SU-DHL-6 (cell line): ENCODE data around the gene MUSTN1.

ENCODE experiments used
- H2AFZ ChIP-seq: fragments of 200-600 bp; sonication (generic); 2 replicates; pipeline ENCODE4 v1.6.1; 2014; ENCODE audit warnings: low read depth, mild to moderate bottlenecking, moderate library complexity, mixed read lengths, antibody characterized with exemption, low read length; ENCODE audit not compliant: severe bottlenecking
- H3F3A ChIP-seq: fragments of 200-600 bp; shearing (Covaris generic); 2 replicates; pipeline ENCODE4 v1.6.0; 2016; ENCODE audit warnings: antibody characterized with exemption, mild to moderate bottlenecking; ENCODE audit not compliant: insufficient read depth
- H3K27ac ChIP-seq: fragments of 200-600 bp; sonication (generic); 2 replicates; pipeline ENCODE4 v1.5.1; 2016; ENCODE audit warnings: low read depth, mild to moderate bottlenecking, low read length, moderate library complexity, mixed read lengths
- H3K27me3 ChIP-seq: fragments of 200-600 bp; sonication (generic), shearing (Covaris generic); 2 replicates; pipeline ENCODE4 v1.6.0; 2014; ENCODE audit warnings: mild to moderate bottlenecking, low read length
- H3K36me3 ChIP-seq: fragments of 200-600 bp; sonication (generic); 2 replicates; pipeline ENCODE4 v1.6.1; 2014; ENCODE audit warnings: mild to moderate bottlenecking, low read length, mixed read lengths
- H3K4me2 ChIP-seq: fragments of 300-600, 200-600 bp; shearing (Covaris generic), sonication (generic); 2 replicates; pipeline ENCODE4 v1.6.0; 2014; ENCODE audit warnings: low read length, low read depth, mild to moderate bottlenecking; ENCODE audit not compliant: poor library complexity, severe bottlenecking
- H3K4me3 ChIP-seq: fragments of 200-600 bp; sonication (generic); 2 replicates; pipeline ENCODE4 v1.5.1; 2014; ENCODE audit warnings: antibody characterized with exemption, low read length, mild to moderate bottlenecking, mixed read lengths; ENCODE audit not compliant: insufficient read depth, poor library complexity, severe bottlenecking
- H3K79me2 ChIP-seq: fragments of 200-600 bp; sonication (generic); 2 replicates; pipeline ENCODE4 v1.6.1; 2014; ENCODE audit warnings: mild to moderate bottlenecking, low read length, moderate library complexity; ENCODE audit not compliant: insufficient read depth
- H3K9ac ChIP-seq: fragments of 200-600 bp; sonication (generic); 2 replicates; pipeline ENCODE4 v1.7.0; 2014; ENCODE audit warnings: mild to moderate bottlenecking, low read length
- H3K9me2 ChIP-seq: fragments of 200-600 bp; sonication (generic); replicated peaks from 2 replicates; pipeline ENCODE4 v1.6.1; 2014; ENCODE audit warnings: low read length; ENCODE audit not compliant: insufficient read depth
- H3K9me3 ChIP-seq: fragments of 200-600 bp; sonication (generic); 2 replicates; pipeline ENCODE4 v1.6.1; 2014; ENCODE audit warnings: low read length, mixed read lengths; ENCODE audit not compliant: insufficient read depth
- H4K20me1 ChIP-seq: fragments of 200-600 bp; sonication (generic); 2 replicates; pipeline ENCODE4 v1.6.1; 2014; ENCODE audit warnings: low read depth, mild to moderate bottlenecking, antibody characterized with exemption, low read length, moderate library complexity, mixed read lengths
- EZH2phosphoT487 ChIP-seq: fragments of 200-600 bp; sonication (generic), shearing (Covaris generic); conservative IDR thresholded peaks from 2 replicates; pipeline ENCODE4 v1.6.1; 2018; ENCODE audit warnings: mild to moderate bottlenecking, antibody characterized with exemption, low read length, moderate library complexity, mixed read lengths
- TF ChIP-seq, protein P1 (sequence below): fragments of 200-600 bp; sonication (generic); IDR thresholded peaks from one replicate; pipeline ENCODE4 v1.5.1; 2017; ENCODE audit warnings: antibody characterized with exemption, mild to moderate bottlenecking, low read length, moderate library complexity; ENCODE audit not compliant: insufficient read depth, poor library complexity, severe bottlenecking

Gene MUSTN1

DNA sequence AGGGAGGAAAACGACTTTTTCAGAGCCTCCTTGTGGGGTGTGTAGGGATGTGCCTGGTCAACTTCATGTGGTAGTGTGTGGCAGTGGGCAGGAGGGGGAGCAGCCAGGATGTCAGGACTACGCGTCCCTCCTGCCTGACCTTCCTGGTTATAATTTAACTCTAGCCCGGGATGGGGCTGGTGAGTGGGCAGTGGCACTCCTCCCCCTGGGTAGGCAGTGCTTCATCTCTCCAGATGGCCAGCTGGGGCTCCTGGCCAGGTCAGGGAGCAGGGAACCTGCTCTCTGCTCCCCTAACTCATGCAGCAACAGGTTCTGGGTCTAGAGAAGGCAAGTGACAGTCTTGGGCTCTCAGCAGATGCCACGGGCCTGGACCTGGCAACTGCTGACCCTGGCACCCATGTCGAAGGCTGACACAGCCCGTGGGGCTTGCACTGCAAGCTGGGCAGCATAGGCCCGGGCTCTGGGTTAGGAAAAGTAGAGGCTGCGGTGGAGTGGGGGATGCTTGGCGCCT lies 6.9 kb downstream of the MUSTN1 start:
- Histone ChIP-seq H2AFZ (no peak overlapping the region), H3K4me3 (no peak overlapping the region), H3K36me3 (no peaks in the 10 kb centered on the region), H3K27ac (no peak overlapping the region), H3K9ac (no peak overlapping the region), H3K4me2 (no peak overlapping the region), H3K9me3 (no peaks in the 10 kb centered on the region), H3K27me3 (no peaks in the 10 kb centered on the region), H4K20me1 (no peaks in the 10 kb centered on the region), H3K9me2 (no peaks in the 10 kb centered on the region), H3K79me2 (no peaks in the 10 kb centered on the region), H3F3A (no peaks in the 10 kb centered on the region)
- TF ChIP-seq EZH2phosphoT487, result no peak

DNA sequence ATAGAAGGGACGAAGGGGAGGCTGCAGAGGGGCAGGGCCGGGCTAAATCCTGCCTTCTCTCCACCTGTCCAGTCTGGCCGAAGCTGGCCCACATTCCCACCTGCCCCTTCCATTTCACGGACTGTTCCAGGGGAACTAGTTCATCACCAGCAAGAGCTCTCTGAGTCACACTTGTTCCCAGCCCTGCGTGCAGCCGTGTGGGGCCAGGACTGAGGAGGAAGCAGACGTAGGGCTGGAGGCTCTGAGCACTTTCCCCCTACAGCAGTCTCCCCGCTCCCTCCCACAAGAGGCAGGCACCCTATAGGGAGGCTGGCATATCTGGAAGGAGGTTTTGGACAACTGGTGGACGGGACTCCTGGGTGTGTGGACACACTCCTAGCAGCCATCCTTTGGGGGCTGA lies 7.4 kb downstream of the MUSTN1 start:
- no peak for TF ChIP-seq EZH2phosphoT487
- TF ChIP-seq, protein P1, sequence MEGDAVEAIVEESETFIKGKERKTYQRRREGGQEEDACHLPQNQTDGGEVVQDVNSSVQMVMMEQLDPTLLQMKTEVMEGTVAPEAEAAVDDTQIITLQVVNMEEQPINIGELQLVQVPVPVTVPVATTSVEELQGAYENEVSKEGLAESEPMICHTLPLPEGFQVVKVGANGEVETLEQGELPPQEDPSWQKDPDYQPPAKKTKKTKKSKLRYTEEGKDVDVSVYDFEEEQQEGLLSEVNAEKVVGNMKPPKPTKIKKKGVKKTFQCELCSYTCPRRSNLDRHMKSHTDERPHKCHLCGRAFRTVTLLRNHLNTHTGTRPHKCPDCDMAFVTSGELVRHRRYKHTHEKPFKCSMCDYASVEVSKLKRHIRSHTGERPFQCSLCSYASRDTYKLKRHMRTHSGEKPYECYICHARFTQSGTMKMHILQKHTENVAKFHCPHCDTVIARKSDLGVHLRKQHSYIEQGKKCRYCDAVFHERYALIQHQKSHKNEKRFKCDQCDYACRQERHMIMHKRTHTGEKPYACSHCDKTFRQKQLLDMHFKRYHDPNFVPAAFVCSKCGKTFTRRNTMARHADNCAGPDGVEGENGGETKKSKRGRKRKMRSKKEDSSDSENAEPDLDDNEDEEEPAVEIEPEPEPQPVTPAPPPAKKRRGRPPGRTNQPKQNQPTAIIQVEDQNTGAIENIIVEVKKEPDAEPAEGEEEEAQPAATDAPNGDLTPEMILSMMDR, result no peak
- no peaks in the 10 kb centered on the region for H4K20me1 ChIP-seq
- H3K36me3 ChIP-seq, result no peaks in the 10 kb centered on the region
- H2AFZ ChIP-seq, result no peak overlapping the region
- no peak overlapping the region for H3K9ac ChIP-seq
- no peak overlapping the region for H3K4me2 ChIP-seq
- no peaks in the 10 kb centered on the region for H3K9me3 ChIP-seq
- H3K9me2 ChIP-seq, result no peaks in the 10 kb centered on the region
- H3K79me2 ChIP-seq, result no peaks in the 10 kb centered on the region
- no peak overlapping the region for H3K27ac ChIP-seq
- no peaks in the 10 kb centered on the region for H3K27me3 ChIP-seq
- no peaks in the 10 kb centered on the region for H3F3A ChIP-seq
- no peak overlapping the region for H3K4me3 ChIP-seq

DNA sequence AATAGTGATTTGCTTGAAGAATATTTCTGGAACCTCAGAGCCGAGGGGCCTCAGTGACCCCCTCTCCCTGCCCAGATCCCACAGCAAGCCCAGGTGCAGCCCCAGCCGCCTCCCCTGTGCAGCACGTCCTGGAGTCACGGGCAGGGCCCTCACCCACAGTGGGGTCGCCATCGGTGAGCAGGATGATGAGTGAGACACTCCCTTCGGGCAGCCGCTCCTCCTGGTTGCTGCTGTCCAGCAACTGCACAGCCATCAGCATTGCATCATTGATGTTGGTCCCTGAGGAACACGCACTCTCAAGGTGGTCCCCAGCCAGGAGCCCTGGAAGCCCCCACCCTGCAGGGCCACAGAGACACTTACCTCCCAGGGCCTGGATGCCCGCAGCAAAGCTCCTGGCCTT lies 10.8 kb downstream of the MUSTN1 start:
- Histone ChIP-seq H3F3A (no peaks in the 10 kb centered on the region), H3K9ac (no peak overlapping the region), H3K9me2 (no peaks in the 10 kb centered on the region), H2AFZ (no peak overlapping the region), H3K27me3 (no peaks in the 10 kb centered on the region), H3K4me3 (no peak overlapping the region), H3K36me3 (no peaks in the 10 kb centered on the region), H3K9me3 (no peaks in the 10 kb centered on the region), H3K4me2 (no peak overlapping the region), H3K79me2 (no peaks in the 10 kb centered on the region), H4K20me1 (no peaks in the 10 kb centered on the region), H3K27ac (no peak overlapping the region)
- TF ChIP-seq EZH2phosphoT487, result no peak
- TF ChIP-seq, protein P1, result no peak

DNA sequence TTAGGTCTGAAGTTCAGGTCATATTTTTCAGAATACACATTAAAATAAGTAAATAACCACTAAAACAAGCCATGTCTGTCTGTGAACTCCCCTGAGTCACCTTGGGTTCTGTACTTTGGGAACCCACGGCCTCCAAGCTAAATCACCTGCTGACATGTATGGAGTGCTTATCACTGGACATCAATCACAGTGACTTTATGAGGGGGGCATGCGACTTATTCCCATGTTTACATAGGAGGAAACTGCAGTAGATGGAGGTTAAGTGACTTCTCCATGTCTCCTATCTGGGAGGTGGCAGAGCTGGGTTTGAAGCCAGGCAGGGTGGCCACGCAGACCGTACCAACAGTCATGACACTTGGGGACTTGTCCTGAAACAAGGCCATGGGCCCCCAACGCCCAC lies 12.5 kb downstream of the MUSTN1 start:
- Histone ChIP-seq H3K9me3 (no peaks in the 10 kb centered on the region), H3K36me3 (no peaks in the 10 kb centered on the region), H3F3A (no peaks in the 10 kb centered on the region), H3K4me3 (no peak overlapping the region), H3K27ac (no peak overlapping the region), H2AFZ (no peak overlapping the region), H3K79me2 (no peaks in the 10 kb centered on the region), H4K20me1 (no peaks in the 10 kb centered on the region), H3K27me3 (no peaks in the 10 kb centered on the region), H3K4me2 (no peak overlapping the region), H3K9ac (no peak overlapping the region), H3K9me2 (no peaks in the 10 kb centered on the region)
- TF ChIP-seq, protein P1, result no peak
- no peak for TF ChIP-seq EZH2phosphoT487
